Inflammatory macrophage treated with lipopolysaccharide for 1 hour (primary cell): Measurements from ENCODE around the gene NAP1L1.

Experiments used
- DNase-seq, 2 donors: peaks; one replicate each; pipeline ENCODE4 v3.0.0-alpha.2; 2020 to 2022

Gene NAP1L1, protein sequence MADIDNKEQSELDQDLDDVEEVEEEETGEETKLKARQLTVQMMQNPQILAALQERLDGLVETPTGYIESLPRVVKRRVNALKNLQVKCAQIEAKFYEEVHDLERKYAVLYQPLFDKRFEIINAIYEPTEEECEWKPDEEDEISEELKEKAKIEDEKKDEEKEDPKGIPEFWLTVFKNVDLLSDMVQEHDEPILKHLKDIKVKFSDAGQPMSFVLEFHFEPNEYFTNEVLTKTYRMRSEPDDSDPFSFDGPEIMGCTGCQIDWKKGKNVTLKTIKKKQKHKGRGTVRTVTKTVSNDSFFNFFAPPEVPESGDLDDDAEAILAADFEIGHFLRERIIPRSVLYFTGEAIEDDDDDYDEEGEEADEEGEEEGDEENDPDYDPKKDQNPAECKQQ

GRCh38 chr12:76083904-76084862 lies at the start of gene NAP1L1:
NAP1L1 (minus strand) TSS chr12:76084685; CDS start chr12:76074219, 10,466 bp downstream.
- DNase-seq: peak; percentile 95

GRCh38 chr12:76127588-76127987 lies 43.1 kb upstream of the NAP1L1 start:
- DNase-seq: no peak

GRCh38 chr12:76124456-76124855 lies 40.0 kb upstream of the NAP1L1 start:
- no peak for DNase-seq

DNA sequence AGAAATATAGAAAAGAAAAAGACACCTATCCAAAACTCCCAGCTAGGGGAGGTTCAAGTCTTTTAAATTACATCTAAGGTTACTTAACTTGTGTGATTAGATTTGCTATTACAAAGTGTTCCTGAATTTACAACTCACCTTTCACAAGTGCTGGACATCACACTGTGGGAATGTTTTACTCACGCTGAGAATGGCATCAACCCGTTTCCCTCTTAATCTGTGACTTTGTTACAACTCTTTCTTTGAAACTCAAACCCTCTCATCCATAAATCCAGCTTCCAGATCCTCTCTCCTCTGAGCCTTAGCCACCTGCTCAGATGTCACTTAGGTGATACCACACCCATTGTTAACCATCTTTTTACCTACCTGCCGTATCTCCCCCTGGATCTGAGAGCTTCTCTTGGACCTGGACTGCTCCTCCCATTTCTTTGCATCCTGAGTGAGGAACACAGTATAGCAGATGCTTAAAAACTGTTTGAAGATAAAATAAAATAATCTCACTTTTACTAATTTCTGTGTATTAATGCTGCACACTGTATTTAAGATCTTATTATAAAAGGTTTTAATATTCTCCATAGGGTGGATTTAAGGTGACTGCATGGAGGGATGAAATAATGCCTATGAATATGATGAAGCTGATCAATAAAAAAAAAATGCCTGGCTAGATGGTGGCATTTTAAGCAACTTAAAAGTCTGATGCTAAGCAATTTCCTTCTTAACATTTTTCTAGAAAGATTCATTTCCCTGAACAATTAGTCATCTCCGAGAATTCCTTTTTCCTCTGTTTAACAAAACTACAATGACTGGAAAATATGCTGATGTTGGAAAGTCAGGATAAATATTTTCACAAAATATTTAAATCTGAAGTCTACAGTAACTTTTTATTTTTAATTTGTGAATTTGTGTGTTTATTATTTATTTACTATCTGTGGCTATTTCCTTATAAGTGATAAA lies 39.1 kb upstream of the NAP1L1 start:
- DNase-seq: no peak

- DNase-seq: no peak
These were observed 35.4 kb upstream of the NAP1L1 start for GRCh38 chr12:76119887-76120286.

DNA sequence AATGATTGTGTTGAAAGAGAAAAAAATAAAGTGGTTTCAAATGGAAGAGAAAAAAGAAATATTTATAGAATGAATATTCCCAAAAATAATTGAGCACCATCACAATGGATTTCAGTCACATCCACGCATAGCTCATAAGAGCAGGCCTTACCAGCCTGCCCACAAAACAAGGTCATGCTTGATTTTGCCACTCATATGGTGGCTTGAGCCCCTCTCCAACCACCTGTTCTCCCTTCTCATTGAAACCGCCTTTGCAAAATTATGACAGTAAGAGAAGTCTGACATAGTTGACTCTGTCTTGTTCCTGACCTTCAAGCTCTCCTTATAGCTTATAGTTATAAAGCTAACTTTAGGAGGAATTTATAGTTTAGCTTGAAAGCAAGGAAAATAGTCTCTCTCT lies 33.3 kb upstream of the NAP1L1 start:
- DNase-seq: no peak

GRCh38 chr12:76117067-76117691 lies 32.7 kb upstream of the NAP1L1 start:
- no peak for DNase-seq

DNA sequence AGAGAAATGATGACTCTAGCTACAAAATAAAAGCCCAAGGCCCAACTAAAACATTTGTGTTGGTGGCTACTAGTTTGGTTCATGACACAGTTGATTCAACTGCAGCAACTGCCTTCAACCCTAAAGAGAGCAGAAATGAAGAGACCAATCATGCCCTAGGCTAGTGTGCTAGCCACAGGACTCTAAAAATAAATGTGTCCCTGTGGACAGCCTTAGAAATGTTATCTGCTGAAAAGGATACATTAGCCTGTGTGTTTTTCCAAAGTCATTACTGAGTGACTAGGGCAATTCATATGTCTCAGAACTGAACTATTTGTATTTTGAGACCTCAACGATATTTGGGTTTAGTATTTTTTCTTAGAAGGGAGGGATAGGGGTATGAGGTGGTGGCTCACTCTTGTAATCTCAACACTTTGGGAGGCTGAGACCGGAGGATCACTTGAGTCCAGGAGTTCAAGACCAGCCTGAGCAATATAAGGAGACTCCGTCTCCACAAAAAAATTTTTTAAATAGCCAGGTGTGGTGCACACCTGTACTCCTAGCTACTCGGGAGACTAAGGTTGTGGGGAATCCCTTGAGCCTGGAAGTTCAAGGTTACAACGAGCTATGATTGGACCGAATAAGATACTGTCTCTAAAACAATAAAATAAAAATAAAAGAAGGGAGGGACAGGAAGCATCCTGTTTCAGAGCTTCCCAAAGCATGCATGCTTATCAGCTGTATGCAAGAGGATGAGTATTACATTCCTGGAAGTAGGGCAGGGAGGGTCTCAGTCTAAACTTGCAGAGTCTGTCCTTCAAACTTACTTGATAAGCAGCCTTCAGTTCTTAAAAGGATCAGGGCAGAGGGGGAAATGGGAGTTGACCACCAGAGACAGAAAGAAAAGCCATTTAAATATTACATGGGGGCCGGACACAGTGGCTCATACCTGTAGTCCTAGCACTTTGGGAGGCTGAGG lies 29.6 kb upstream of the NAP1L1 start:
- no peak for DNase-seq

- no peak for DNase-seq
These were observed 26.8 kb upstream of the NAP1L1 start for GRCh38 chr12:76111209-76111749.

GRCh38 chr12:76109879-76110278 lies 25.4 kb upstream of the NAP1L1 start:
- no peak for DNase-seq

GRCh38 chr12:76108356-76108755 lies 23.9 kb upstream of the NAP1L1 start:
- DNase-seq: no peak

DNA sequence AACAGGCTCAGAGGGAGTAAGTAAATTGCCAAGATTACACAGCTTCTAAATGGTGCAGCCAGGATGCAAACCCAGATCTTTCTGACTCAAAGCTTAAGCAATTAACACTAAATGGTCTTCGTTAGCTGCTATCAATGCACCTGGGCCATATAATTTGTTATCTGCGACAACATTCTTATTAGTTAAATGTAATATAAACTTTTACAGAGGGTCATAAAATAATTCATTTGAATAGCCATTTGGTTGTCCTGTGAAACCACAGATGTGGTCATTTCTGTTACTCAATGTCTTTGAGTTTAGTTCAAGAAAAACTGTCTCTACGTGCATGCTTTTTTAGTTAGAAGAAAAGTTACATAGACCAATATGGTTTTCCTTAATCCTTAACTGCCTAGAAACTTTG lies 22.1 kb upstream of the NAP1L1 start:
- no peak for DNase-seq

GRCh38 chr12:76103958-76104357 lies 19.5 kb upstream of the NAP1L1 start:
- no peak for DNase-seq

GRCh38 chr12:76101739-76102385 lies 17.4 kb upstream of the NAP1L1 start:
- no peak for DNase-seq

DNA sequence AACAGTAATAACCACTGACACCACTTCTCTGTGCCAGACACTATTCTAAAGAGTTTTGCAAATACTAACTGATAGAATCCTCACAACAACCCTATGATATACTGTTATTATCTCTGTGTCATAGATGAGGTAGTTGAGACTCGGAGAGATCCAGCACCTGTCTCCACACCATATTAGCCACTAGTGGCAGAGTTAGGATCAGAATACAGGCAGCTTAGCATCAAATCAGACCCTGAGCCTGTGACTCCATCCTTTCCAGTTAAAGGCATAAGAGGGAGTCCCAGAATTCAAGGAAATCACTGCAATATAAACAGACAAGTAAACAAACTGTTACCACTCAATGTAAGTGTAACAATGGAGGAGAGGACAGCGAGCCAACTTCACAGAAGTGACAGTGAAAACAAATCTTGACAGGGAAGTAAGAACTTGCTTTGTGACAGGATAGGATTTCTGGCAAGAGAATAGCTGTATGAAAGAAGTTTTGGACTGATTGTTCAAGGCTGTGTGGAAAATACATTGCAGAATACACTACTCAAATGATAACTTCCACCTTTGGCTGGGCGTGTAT lies 11.7 kb upstream of the NAP1L1 start:
- no peak for DNase-seq

DNA sequence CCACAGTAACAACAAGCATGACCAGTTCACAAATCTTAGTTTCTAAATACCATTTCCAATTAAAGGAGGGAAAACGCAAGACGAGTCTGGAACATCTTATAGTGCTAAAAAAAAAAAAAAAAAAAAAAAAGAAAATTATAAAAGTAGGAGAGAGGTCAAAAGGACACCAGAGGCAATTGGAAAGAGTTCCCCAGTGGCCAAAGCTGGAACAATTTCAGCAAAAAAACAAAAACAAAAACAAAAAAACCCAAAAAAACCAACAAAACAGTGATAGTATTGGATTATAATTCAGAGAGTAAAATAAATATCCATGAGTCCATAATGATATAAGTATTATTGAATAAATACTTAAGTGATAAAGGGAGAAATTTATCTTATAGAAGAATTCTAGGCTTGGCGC lies 10.3 kb upstream of the NAP1L1 start:
- no peak for DNase-seq

GRCh38 chr12:76091246-76091754 lies 6.8 kb upstream of the NAP1L1 start:
- no peak for DNase-seq

- DNase-seq: peak; percentile 62 to 79
These were observed 1.0 kb upstream of the NAP1L1 start for GRCh38 chr12:76085520-76085868.

DNA sequence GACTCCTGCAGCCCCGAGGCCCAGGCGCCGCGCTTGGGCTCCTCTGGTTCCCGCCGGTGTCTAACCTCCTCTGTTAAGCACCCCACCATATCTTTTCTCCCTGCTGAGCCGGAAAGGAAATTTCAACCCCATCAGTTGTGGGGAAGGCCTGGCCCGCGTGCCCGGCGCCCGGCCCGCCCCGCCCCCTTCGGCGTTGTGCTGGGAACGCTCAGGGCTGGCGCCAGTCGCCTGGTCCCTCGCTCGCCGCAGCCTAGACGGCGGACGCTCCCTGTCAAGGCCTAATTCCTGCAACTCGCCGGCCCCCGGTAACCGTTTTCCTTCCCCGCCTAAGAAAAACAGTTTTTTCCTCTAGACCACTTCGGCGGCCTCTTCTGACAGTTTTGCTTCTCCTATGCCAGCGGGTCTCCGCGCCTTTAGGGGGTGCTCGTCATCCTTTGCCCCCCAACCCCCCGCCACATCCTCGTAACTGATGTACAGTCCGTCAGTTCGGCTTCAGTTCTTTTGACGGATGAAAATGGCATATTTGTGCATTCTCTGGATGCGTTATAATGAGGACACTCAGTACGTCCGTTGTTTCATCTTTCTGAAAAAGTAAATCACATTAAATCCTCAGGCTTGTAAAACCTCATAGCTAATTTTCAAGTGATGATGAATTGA lies 506 bp upstream of the NAP1L1 start:
- DNase-seq: peak; percentile 68 to 75
